T-helper 2 cell treated with Interferon-gamma antibody and Interleukin-4, amounts not matched to agents 5 μg/mL and 100 μg/mL, for 36 hours (primary cell): ENCODE measurements around the gene CEMIP2.
"Not testable (repeated sequence)": the region's sequence is repeated elsewhere in the genome, so short reads cannot be mapped to it uniquely, and the experiment has no call there.

ENCODE experiments used
- DNase-seq: peaks from one replicate; pipeline ENCODE4 v3.0.0; 2021; ENCODE audit warnings: low spot score
- H3K27ac Mint-ChIP-seq: one replicate; pipeline ENCODE4 v1.8.0; 2021; ENCODE audit warnings: mild to moderate bottlenecking, mixed read lengths
- H3K27me3 Mint-ChIP-seq: one replicate; pipeline ENCODE4 v1.8.0; 2021; ENCODE audit warnings: low read depth, mixed read lengths
- H3K36me3 Mint-ChIP-seq: one replicate; pipeline ENCODE4 v1.8.0; 2021; ENCODE audit warnings: low read depth, mixed read lengths
- H3K4me1 Mint-ChIP-seq: one replicate; pipeline ENCODE4 v1.8.0; 2021; ENCODE audit warnings: low read depth, mixed read lengths
- H3K4me3 Mint-ChIP-seq: one replicate; pipeline ENCODE4 v1.8.0; 2022; ENCODE audit warnings: mild to moderate bottlenecking, moderate library complexity, mixed read lengths
- H3K9me3 Mint-ChIP-seq: one replicate; pipeline ENCODE4 v1.8.0; 2021; ENCODE audit warnings: mixed read lengths

Gene CEMIP2, protein sequence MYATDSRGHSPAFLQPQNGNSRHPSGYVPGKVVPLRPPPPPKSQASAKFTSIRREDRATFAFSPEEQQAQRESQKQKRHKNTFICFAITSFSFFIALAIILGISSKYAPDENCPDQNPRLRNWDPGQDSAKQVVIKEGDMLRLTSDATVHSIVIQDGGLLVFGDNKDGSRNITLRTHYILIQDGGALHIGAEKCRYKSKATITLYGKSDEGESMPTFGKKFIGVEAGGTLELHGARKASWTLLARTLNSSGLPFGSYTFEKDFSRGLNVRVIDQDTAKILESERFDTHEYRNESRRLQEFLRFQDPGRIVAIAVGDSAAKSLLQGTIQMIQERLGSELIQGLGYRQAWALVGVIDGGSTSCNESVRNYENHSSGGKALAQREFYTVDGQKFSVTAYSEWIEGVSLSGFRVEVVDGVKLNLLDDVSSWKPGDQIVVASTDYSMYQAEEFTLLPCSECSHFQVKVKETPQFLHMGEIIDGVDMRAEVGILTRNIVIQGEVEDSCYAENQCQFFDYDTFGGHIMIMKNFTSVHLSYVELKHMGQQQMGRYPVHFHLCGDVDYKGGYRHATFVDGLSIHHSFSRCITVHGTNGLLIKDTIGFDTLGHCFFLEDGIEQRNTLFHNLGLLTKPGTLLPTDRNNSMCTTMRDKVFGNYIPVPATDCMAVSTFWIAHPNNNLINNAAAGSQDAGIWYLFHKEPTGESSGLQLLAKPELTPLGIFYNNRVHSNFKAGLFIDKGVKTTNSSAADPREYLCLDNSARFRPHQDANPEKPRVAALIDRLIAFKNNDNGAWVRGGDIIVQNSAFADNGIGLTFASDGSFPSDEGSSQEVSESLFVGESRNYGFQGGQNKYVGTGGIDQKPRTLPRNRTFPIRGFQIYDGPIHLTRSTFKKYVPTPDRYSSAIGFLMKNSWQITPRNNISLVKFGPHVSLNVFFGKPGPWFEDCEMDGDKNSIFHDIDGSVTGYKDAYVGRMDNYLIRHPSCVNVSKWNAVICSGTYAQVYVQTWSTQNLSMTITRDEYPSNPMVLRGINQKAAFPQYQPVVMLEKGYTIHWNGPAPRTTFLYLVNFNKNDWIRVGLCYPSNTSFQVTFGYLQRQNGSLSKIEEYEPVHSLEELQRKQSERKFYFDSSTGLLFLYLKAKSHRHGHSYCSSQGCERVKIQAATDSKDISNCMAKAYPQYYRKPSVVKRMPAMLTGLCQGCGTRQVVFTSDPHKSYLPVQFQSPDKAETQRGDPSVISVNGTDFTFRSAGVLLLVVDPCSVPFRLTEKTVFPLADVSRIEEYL (N-terminal part only)

DNA sequence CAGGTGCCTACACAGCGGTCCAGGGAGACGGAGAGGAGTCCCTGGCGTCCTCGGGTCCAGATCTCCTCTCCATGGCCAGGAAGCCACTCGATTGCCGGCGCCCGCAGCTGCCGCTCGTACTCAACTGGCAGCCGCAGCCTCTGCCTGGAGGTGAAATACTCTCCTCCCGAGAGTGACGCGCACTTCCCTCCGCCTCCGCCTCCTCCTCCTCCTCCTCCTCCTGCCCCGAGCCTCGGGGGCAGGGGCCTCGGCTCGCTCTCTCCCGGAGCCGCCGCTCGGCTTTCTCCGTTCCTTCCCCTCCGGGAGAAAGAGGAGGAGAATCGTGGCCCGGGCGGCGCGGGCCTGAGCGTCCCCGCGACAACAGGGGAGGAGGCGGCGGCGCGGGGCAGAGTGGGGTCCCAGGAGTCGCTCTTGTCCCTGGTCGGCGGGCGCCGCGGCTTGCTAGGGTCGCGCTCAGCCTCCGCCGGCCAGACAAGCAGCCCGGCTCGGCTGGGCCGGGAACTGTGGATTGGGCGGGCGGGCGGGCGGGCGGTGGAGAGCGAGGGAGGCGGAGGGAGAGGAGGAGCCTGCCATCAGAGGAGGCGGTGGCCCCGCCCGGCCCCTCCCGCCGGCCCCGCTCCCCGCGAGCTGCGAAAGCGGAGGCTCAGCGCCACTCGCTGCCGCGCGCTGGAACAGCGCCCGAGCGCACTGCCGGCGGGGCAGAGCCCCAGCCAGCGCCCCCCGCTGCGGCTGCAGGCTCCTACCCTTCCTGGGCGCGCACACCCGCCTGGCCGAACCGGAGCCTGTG lies at the start of gene CEMIP2:
TSS of gene CEMIP2 (minus strand) at position 126 of the 787 bp plus-strand sequence. CDS start 18,140 bp downstream, outside the sequence.
- peaks cover 4% of the 10 kb centered on the region for H3K36me3 Mint-ChIP-seq
- H3K9me3 Mint-ChIP-seq: no peaks in the 10 kb centered on the region
- no peaks in the 10 kb centered on the region for H3K27me3 Mint-ChIP-seq
- H3K4me1 Mint-ChIP-seq: peaks cover 38% of the 10 kb centered on the region
- H3K4me3 Mint-ChIP-seq: peak within 1 kb of the TSS; percentile 96
- peak within 1 kb of the TSS; percentile 95 for H3K27ac Mint-ChIP-seq
- peak; percentile 85 for DNase-seq

DNA sequence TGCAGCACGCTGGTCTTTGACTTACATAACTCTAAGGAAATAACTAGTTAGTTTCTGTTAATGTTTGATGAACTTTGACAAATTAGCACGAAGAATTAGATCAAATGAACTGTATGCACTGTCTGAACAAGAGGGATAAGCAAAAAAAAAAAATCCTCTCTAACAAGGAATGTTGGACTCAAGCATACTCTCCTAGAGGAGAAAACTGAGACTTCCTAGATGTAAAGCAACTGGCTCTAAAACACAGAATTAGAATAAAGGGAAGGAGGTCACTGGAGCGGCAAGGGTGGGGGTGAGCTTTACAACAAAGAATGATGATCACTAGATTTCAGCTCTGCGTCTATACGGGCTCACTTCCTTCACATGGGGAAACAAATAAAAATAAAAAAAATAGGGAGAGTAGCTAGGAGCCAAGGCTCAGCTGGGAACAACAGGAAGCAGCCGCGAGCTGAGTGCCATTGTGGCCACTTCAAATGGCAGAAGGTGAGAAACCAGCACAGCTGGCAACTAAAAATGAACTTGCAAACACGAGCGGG lies 48.7 kb upstream of the CEMIP2 start:
- Mint-ChIP-seq H3K4me3 (no peak overlapping the region), H3K27ac (no peak overlapping the region), H3K27me3 (peaks cover 2% of the 10 kb centered on the region), H3K9me3 (no peaks in the 10 kb centered on the region), H3K4me1 (peaks cover 14% of the 10 kb centered on the region), H3K36me3 (no peaks in the 10 kb centered on the region)
- no peak for DNase-seq

DNA sequence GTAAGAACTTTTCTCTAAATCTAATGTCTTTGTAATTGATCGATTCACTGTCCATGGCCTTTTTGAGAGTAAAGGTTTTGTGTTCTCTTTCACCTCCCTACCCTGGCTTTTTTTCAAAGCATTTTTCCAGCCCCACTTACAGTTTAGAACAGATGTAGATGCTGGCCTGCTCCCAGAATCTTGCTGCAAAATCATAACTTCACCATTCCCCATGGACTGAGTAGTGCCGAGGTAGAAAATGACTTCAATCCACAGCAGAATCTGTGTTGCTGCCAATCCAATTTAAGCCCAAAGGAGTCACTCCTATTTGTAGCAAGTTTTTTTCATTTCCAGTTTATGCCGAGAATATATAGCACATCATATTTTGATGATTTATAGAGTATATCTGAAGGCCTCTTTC lies 46.5 kb upstream of the CEMIP2 start:
- Mint-ChIP-seq H3K4me1 (peaks cover 7% of the 10 kb centered on the region), H3K9me3 (no peaks in the 10 kb centered on the region), H3K27me3 (peaks cover 2% of the 10 kb centered on the region), H3K4me3 (no peak overlapping the region), H3K36me3 (no peaks in the 10 kb centered on the region), H3K27ac (no peak overlapping the region)
- no peak for DNase-seq

DNA sequence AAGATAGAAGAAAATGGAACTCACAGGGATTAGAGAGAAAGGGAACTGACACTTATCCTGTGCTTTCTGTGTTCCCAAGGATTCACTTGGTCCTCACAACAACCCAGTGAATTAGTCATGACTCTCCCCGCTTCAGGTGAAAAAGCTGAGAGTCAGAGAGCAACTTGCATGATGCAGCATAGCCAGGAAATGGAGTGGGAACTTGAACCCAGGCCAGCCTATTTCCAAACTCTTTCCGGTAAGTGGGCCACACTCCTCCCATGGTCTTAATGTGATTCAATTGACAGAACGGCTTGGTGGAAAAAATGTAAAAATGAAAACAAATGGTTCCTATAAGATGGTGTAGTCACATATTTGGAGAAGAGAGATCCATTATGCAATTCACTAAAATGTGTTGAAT lies 45.9 kb upstream of the CEMIP2 start:
- Mint-ChIP-seq H3K27ac (no peak overlapping the region), H3K9me3 (no peaks in the 10 kb centered on the region), H3K27me3 (peaks cover 2% of the 10 kb centered on the region), H3K4me1 (peaks cover 7% of the 10 kb centered on the region), H3K36me3 (no peaks in the 10 kb centered on the region), H3K4me3 (no peak overlapping the region)
- DNase-seq: no peak

DNA sequence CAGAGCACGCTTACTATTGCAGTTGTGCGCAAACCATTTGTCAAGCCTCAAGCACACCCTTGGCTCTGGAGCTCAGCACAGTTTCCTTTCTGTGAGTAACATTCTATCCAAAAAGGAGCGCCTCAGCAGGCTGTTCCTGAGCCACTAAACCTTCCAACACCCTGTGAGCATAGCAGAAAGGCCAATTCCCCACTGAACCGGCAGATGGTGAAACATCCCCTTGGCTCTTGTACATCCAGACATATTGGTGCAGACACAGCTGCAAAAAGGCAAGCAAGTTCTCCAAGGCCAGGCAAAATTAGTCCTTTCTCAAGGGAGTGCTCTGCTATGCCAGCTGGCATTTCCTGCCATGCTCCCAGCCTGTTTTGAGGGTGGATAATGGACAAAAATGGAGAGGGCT lies 44.1 kb upstream of the CEMIP2 start:
- H3K9me3 Mint-ChIP-seq: no peaks in the 10 kb centered on the region
- no peak overlapping the region for H3K4me3 Mint-ChIP-seq
- H3K4me1 Mint-ChIP-seq: peaks cover 5% of the 10 kb centered on the region
- no peaks in the 10 kb centered on the region for H3K36me3 Mint-ChIP-seq
- no peak for DNase-seq
- peaks cover 4% of the 10 kb centered on the region for H3K27me3 Mint-ChIP-seq
- H3K27ac Mint-ChIP-seq: no peak overlapping the region

DNA sequence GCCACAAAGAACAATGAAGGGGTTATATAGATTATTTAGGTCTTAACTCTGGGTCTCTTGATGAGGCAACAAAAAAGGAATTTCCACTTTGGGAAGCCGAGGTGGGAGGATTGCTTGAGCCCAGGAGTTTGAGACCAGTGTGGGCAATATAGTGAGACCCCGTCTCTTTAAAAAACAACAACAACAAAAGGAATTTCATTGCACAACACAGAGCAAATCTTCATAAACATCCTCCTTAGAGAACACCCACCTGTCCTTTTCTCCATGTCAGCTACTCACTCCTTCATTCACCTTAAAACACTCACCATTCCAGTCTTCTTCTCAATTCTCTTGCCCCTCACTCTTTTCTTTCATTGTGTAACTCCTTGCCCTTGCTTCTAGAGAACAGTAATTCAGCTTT lies 39.8 kb upstream of the CEMIP2 start:
- H3K9me3 Mint-ChIP-seq: no peaks in the 10 kb centered on the region
- peaks cover 4% of the 10 kb centered on the region for H3K4me1 Mint-ChIP-seq
- no peak overlapping the region for H3K4me3 Mint-ChIP-seq
- DNase-seq: no peak
- no peaks in the 10 kb centered on the region for H3K36me3 Mint-ChIP-seq
- peaks cover 2% of the 10 kb centered on the region for H3K27me3 Mint-ChIP-seq
- H3K27ac Mint-ChIP-seq: no peak overlapping the region

DNA sequence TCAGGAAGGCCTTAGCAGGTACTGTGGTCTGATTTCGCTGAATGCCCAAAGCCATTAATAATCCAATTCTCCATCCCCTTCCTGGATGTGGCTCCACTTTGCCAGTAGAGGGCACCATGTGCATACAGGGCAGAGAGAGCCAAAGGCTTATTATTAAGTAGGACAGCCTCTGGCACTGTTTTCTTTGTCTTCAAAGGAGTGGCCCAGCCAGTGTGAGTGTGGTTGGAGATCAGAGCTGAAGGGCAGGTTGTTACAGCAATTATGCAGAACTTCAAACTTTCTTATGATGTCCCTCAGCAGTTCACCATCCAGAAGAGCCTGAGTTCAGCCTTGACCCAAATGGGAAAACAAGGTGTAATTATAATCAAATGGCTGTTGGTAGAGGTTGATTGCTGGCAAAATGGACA lies 38.6 kb upstream of the CEMIP2 start:
- Mint-ChIP-seq H3K27me3 (peaks cover 2% of the 10 kb centered on the region), H3K36me3 (peaks cover 5% of the 10 kb centered on the region), H3K9me3 (peaks cover 6% of the 10 kb centered on the region), H3K4me1 (peaks cover 9% of the 10 kb centered on the region), H3K4me3 (no peak overlapping the region), H3K27ac (no peak overlapping the region)
- DNase-seq: peak; percentile 48

DNA sequence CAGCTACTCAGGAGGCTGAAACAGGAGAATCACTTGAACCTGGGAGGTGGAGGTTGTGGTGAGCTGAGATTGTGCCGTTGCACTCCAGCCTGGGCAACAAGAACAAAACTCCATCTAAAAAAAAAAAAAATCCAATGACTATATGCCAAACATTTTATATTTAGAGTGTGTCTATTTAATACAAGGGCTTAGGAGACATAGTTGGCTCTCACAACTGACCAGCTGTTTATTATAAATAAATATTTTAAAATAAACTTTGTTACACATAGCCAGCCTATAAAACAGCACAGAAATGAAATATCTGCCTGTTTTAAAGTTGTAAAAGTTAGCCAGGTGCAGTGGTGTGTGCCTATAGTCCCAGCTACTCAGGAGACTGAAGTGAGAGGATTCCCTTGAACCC lies 36.8 kb upstream of the CEMIP2 start:
- not testable (repeated sequence) for DNase-seq, H3K36me3 Mint-ChIP-seq, H3K27me3 Mint-ChIP-seq, H3K4me3 Mint-ChIP-seq, H3K27ac Mint-ChIP-seq, H3K9me3 Mint-ChIP-seq
- H3K4me1 Mint-ChIP-seq: peaks cover 11% of the 10 kb centered on the region

DNA sequence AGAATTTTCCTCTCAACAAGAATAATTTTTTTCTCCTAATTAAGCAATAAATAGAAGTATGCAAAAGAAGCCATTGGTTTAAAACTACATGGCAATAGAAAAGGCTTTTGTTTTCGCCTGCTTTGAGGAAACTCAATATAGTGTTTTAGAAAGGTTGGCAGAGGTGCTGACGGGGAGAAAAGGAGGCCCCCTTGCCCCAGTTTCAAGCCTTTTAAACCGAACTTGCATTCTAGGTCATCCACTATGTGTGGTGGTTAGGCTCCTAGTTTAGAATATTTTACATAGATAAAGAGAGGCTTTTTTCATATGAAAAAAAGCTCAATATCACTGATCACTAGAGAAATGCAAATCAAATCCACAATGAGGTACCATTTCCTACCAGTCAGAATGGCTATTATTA lies 33.5 kb upstream of the CEMIP2 start:
- peaks cover 14% of the 10 kb centered on the region for H3K4me1 Mint-ChIP-seq
- H3K27ac Mint-ChIP-seq: no peak overlapping the region
- no peak for DNase-seq
- H3K4me3 Mint-ChIP-seq: no peak overlapping the region
- H3K36me3 Mint-ChIP-seq: peaks cover 5% of the 10 kb centered on the region
- H3K9me3 Mint-ChIP-seq: peaks cover 6% of the 10 kb centered on the region
- no peaks in the 10 kb centered on the region for H3K27me3 Mint-ChIP-seq

DNA sequence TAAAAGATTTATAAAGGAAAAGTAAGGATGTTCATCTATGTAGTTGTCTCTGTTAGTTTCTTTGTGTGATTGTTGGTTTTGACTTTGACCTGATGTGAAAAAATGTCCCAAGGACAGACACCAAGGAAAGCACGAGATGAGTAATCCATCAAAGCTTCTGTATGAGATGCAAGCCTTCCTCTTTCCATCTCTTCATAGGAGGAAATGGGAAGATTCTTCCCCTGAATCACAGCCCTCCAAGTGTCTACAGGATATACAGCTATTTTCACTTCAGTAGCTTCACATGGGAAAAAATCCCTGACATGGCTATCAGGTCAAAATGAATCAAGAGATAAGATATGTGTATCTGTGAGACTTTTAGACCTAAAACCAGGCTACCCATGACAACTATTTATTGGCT lies 29.0 kb upstream of the CEMIP2 start:
- DNase-seq: no peak
- Mint-ChIP-seq H3K27ac (peak overlapping the region; percentile 31), H3K4me1 (peaks cover 44% of the 10 kb centered on the region), H3K36me3 (peaks cover 7% of the 10 kb centered on the region), H3K27me3 (no peaks in the 10 kb centered on the region), H3K4me3 (no peak overlapping the region), H3K9me3 (peaks cover 2% of the 10 kb centered on the region)

DNA sequence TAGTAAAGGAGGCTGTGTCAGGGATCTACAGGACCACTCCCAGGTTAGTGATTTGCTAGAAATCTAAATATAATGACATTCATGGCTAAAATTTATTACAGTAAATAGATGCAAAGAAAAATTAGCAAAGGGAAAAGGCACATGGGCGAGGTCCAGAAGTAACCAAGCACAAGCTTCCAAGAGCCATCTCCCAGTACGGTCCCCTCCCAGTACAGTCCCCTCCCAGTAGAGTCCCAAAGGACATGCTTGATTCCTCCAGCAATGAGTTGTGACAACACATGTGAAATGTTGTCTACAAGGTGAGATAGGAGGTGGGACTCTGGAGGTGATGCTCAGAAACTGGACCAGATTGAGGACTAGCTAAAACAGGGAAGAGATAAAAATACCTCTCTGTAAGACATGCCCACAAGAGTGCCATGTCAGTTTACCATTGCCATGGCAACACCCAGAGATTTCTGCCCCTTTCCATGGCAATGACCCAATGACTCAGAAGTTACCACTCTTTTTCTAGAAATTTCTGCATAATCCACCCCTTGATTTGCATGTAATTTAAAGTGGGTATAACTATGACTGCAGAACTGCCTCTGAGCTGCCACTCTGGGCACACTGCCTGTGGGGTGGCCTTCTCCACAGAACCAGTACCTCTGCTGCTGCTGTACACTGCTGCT lies 27.9 kb upstream of the CEMIP2 start:
- peaks cover 47% of the 10 kb centered on the region for H3K4me1 Mint-ChIP-seq
- H3K27ac Mint-ChIP-seq: peak overlapping the region; percentile 74
- H3K36me3 Mint-ChIP-seq: peaks cover 9% of the 10 kb centered on the region
- H3K4me3 Mint-ChIP-seq: peak overlapping the region; percentile 20
- DNase-seq: peak; percentile 19
- H3K9me3 Mint-ChIP-seq: no peaks in the 10 kb centered on the region
- H3K27me3 Mint-ChIP-seq: no peaks in the 10 kb centered on the region

DNA sequence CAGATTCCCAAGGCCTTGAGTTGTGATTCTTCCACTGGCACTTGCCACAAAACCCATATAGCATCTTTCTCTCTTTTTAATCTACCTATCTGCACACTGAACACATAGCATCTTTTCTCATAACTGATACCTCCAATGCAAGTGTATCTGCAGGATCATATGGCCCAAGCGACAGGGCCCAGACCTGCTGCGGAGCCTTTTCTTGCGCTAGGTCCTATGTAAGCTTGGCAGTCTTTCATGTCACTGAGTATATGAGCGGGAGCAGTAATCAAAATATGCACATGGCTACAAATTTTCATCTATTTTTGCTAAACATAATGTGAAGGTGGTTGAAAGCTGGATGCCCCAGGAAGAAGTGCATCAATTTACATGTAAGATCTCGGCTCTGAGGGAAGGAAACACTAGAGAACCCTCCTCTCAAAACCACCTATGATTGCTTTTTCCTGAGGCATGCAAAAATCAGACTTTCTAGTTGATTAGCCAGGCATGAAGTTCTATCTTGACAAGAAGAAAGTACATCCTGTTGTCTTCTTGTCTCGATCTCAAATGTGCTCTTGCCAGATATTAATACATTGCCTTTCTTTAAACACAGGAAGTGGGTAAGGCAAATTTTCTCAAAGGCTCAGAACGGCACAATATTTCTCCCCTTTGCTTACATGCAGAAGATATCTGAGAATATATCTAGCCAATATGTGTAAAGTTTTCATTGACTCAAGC lies 26.9 kb upstream of the CEMIP2 start:
- Mint-ChIP-seq H3K36me3 (peaks cover 9% of the 10 kb centered on the region), H3K4me1 (peaks cover 46% of the 10 kb centered on the region), H3K27me3 (no peaks in the 10 kb centered on the region), H3K4me3 (peak overlapping the region; percentile 78), H3K27ac (peak overlapping the region; percentile 98), H3K9me3 (no peaks in the 10 kb centered on the region)
- peak; percentile 19 for DNase-seq
